ENCODE data around the gene SCN4A.
"Not testable (repeated sequence)": the region's sequence is repeated elsewhere in the genome, so short reads cannot be mapped to it uniquely, and the experiment has no call there.

The SCN4A gene

GRCh38 chr17:63984651-63985386, 12.1 kb upstream of the SCN4A start:
- no peak for FAIRE-seq

- FAIRE-seq = no peak
Measured at GRCh38 chr17:63984236-63984635, 11.5 kb upstream of the SCN4A start.

- no peak for FAIRE-seq
Measured at GRCh38 chr17:63983320-63983719, 10.6 kb upstream of the SCN4A start.

- not testable (repeated sequence) for FAIRE-seq
Measured at GRCh38 chr17:63982641-63983040, 9.9 kb upstream of the SCN4A start.

- FAIRE-seq = no peak
Measured at GRCh38 chr17:63978272-63979200, 5.8 kb upstream of the SCN4A start.

GRCh38 chr17:63976702-63977101, 4.0 kb upstream of the SCN4A start:
- FAIRE-seq = no peak

- no peak for FAIRE-seq
Measured at GRCh38 chr17:63975541-63976092, 2.9 kb upstream of the SCN4A start.

GRCh38 chr17:63974594-63975192, 2.0 kb upstream of the SCN4A start:
- FAIRE-seq = no peak

GRCh38 chr17:63973930-63974593, 1.3 kb upstream of the SCN4A start:
- FAIRE-seq = no peak

- no peak for FAIRE-seq
Measured at GRCh38 chr17:63973247-63973646, 529 bp upstream of the SCN4A start.

GRCh38 chr17:63969278-63969677, 3.4 kb downstream of the SCN4A start:
- no peak for FAIRE-seq

GRCh38 chr17:63967953-63968352, 4.8 kb downstream of the SCN4A start:
- no peak for FAIRE-seq

- no peak for FAIRE-seq
Measured at GRCh38 chr17:63966646-63967264, 6.0 kb downstream of the SCN4A start.

- no peak for FAIRE-seq
Measured at GRCh38 chr17:63963123-63963522, 9.6 kb downstream of the SCN4A start.

- FAIRE-seq = no peak
Measured at GRCh38 chr17:63962298-63962744, 10.4 kb downstream of the SCN4A start.

- FAIRE-seq = no peak
Measured at GRCh38 chr17:63961355-63962212, 11.1 kb downstream of the SCN4A start.

- FAIRE-seq = no peak
Measured at GRCh38 chr17:63960430-63960829, 12.3 kb downstream of the SCN4A start.

- no peak for FAIRE-seq
Measured at GRCh38 chr17:63960006-63960405, 12.7 kb downstream of the SCN4A start.

GRCh38 chr17:63956296-63956920, 16.3 kb downstream of the SCN4A start:
- FAIRE-seq = no peak

- FAIRE-seq = no peak
Measured at GRCh38 chr17:63955791-63956190, 16.9 kb downstream of the SCN4A start.

- FAIRE-seq = no peak
Measured at GRCh38 chr17:63955232-63955631, 17.5 kb downstream of the SCN4A start.
